Neutrophil (primary cell): ENCODE measurements around the gene PRKCE.

Experiments used
- H3K27ac ChIP-seq: fragments of 200-600 bp; sonication (generic); 2 replicates; pipeline ENCODE4 v1.5.1; 2016; ENCODE audit warnings: mild to moderate bottlenecking, moderate library complexity
- H3K27me3 ChIP-seq: fragments of 200-600 bp; sonication (generic); 2 replicates; pipeline ENCODE4 v1.6.0; 2016; ENCODE audit warnings: mild to moderate bottlenecking
- H3K36me3 ChIP-seq: fragments of 200-600 bp; sonication (generic); 2 replicates; pipeline ENCODE4 v1.5.1; 2017
- H3K4me1 ChIP-seq, 2 experiments: fragments of 200-600 bp in 1 of 2; sonication (generic) in 1 of 2; 1 replicate in 1 of 2; 2 replicates in 1 of 2; pipeline versions ENCODE4 v1.5.1 to v1.6.1; 2013 to 2016; ENCODE audit warnings: low read depth in 1 of 2, low read length in 1 of 2, mild to moderate bottlenecking in 1 of 2, moderate library complexity in 1 of 2; ENCODE audit not compliant: control insufficient read depth in 1 of 2, insufficient read depth in 1 of 2
- H3K4me3 ChIP-seq, 2 experiments: fragments of 200-600 bp in 1 of 2; sonication (generic) in 1 of 2; 1 replicate in 1 of 2; 2 replicates in 1 of 2; pipeline ENCODE4 v1.5.1; 2013 to 2016; ENCODE audit warnings: low read depth in 1 of 2, low read length in 1 of 2, mild to moderate bottlenecking in 1 of 2, moderate library complexity in 1 of 2
- H3K9me3 ChIP-seq: fragments of 200-600 bp; sonication (generic); 2 replicates; pipeline ENCODE4 v1.5.1; 2016
- CTCF ChIP-seq: fragments of 200-600 bp; sonication (generic); IDR thresholded peaks from 2 replicates; pipeline ENCODE4 v1.5.1; 2016; ENCODE audit warnings: antibody characterized with exemption

PRKCE gene

GRCh38 chr2:45786836-45787357, 135.4 kb downstream of the PRKCE start:
- Histone ChIP-seq H3K36me3 (no peaks in the 10 kb centered on the region), H3K27ac (no peak overlapping the region), H3K4me3 (no peak overlapping the region), H3K27me3 (no peaks in the 10 kb centered on the region), H3K4me1 (no peaks in the 10 kb centered on the region), H3K9me3 (no peaks in the 10 kb centered on the region)
- no peak for TF ChIP-seq CTCF

GRCh38 chr2:45788401-45788800, 136.9 kb downstream of the PRKCE start:
- H3K9me3 ChIP-seq = no peaks in the 10 kb centered on the region
- TF ChIP-seq CTCF = no peak
- no peak overlapping the region for H3K4me3 ChIP-seq
- no peak overlapping the region for H3K27ac ChIP-seq
- no peaks in the 10 kb centered on the region for H3K27me3 ChIP-seq
- no peaks in the 10 kb centered on the region for H3K36me3 ChIP-seq
- no peaks in the 10 kb centered on the region for H3K4me1 ChIP-seq

GRCh38 chr2:45789317-45789716, 137.8 kb downstream of the PRKCE start:
- Histone ChIP-seq H3K9me3 (no peaks in the 10 kb centered on the region), H3K27me3 (no peaks in the 10 kb centered on the region), H3K4me3 (no peak overlapping the region), H3K4me1 (no peaks in the 10 kb centered on the region), H3K27ac (no peak overlapping the region), H3K36me3 (no peaks in the 10 kb centered on the region)
- no peak for TF ChIP-seq CTCF

- Histone ChIP-seq H3K4me3 (no peak overlapping the region), H3K27me3 (no peaks in the 10 kb centered on the region), H3K27ac (no peak overlapping the region), H3K36me3 (no peaks in the 10 kb centered on the region), H3K4me1 (no peaks in the 10 kb centered on the region), H3K9me3 (no peaks in the 10 kb centered on the region)
- TF ChIP-seq CTCF = no peak
Measured at GRCh38 chr2:45789961-45790723, 138.7 kb downstream of the PRKCE start.

GRCh38 chr2:45793305-45793962, 142.0 kb downstream of the PRKCE start:
- no peaks in the 10 kb centered on the region for H3K9me3 ChIP-seq
- no peaks in the 10 kb centered on the region for H3K4me1 ChIP-seq
- no peak overlapping the region for H3K4me3 ChIP-seq
- H3K36me3 ChIP-seq = no peaks in the 10 kb centered on the region
- TF ChIP-seq CTCF = no peak
- no peaks in the 10 kb centered on the region for H3K27me3 ChIP-seq
- H3K27ac ChIP-seq = no peak overlapping the region
